Subcutaneous abdominal adipose tissue (tissue), 5 donors: ENCODE measurements around the gene CTSD.

ENCODE experiments used
- H3K27ac ChIP-seq: one replicate; pipeline ENCODE4 v1.7.0; 2013; ENCODE audit warnings: low read depth, mild to moderate bottlenecking, inconsistent platforms, low read length, moderate library complexity
- H3K27me3 ChIP-seq, 5 donors: one replicate each; pipeline ENCODE4 v1.7.0; 2013; ENCODE audit warnings: low read length in 5 of 5, inconsistent platforms in 1 of 5; ENCODE audit not compliant: control insufficient read depth in 5 of 5, insufficient read depth in 4 of 5
- H3K36me3 ChIP-seq, 5 donors: one replicate each; pipeline ENCODE4 v1.7.0; 2013; ENCODE audit warnings: low read length in 5 of 5; ENCODE audit not compliant: control insufficient read depth in 5 of 5, insufficient read depth in 5 of 5
- H3K4me1 ChIP-seq, 5 donors: one replicate each; pipeline ENCODE4 v1.7.0; 2013; ENCODE audit warnings: low read length in 5 of 5, mild to moderate bottlenecking in 3 of 5, moderate library complexity in 1 of 5; ENCODE audit not compliant: control insufficient read depth in 5 of 5, insufficient read depth in 5 of 5
- H3K4me3 ChIP-seq, 5 donors: one replicate each; pipeline ENCODE4 v1.7.0; 2013; ENCODE audit warnings: low read length in 5 of 5, low read depth in 1 of 5
- H3K9ac ChIP-seq, 5 donors: one replicate each; pipeline ENCODE4 v1.7.0; 2013; ENCODE audit warnings: low read length in 5 of 5, mild to moderate bottlenecking in 4 of 5, moderate library complexity in 3 of 5
- H3K9me3 ChIP-seq, 5 donors: one replicate each; pipeline ENCODE4 v1.7.0; 2013; ENCODE audit warnings: low read length in 5 of 5; ENCODE audit not compliant: control insufficient read depth in 5 of 5
- donor health status: healthy.
- donor health status: healthy.
- donor health status: healthy.
- donor health status: healthy.
- donor health status: healthy.

Gene CTSD

GRCh38 chr11:1750840-1751530 is 12.7 kb downstream of the CTSD start:
- no peak overlapping the region for H3K27ac ChIP-seq
- peaks cover 4 to 10% (median 6%) of the 10 kb centered on the region in 5 donors for H3K27me3 ChIP-seq
- peak overlapping the region in 2 of 5 donors; percentile 23 to 56 for H3K9ac ChIP-seq
- H3K4me1 ChIP-seq = peaks cover 6 to 82% (median 62%) of the 10 kb centered on the region in 5 donors
- peaks cover 0 to 46% (median 40%) of the 10 kb centered on the region in 5 donors for H3K36me3 ChIP-seq
- H3K4me3 ChIP-seq = no peak overlapping the region
- peaks cover 0 to 1% (median 0%) of the 10 kb centered on the region in 5 donors for H3K9me3 ChIP-seq

GRCh38 chr11:1750481-1750839 is 13.3 kb downstream of the CTSD start, which contains the start of gene IFITM10:
IFITM10 (minus strand) TSS chr11:1750595; CDS start chr11:1750442, 153 bp downstream.
- H3K27ac ChIP-seq = no peak within 1 kb of the TSS

GRCh38 chr11:1749395-1750351 is 14.1 kb downstream of the CTSD start:
- peaks cover 4 to 10% (median 6%) of the 10 kb centered on the region in 5 donors for H3K27me3 ChIP-seq
- H3K4me3 ChIP-seq = peak overlapping the region in 2 of 5 donors; percentile 11 to 51
- H3K36me3 ChIP-seq = peaks cover 0 to 32% (median 27%) of the 10 kb centered on the region in 5 donors
- peaks cover 0 to 3% (median 0%) of the 10 kb centered on the region in 5 donors for H3K9me3 ChIP-seq
- H3K9ac ChIP-seq = no peak overlapping the region
- H3K27ac ChIP-seq = no peak overlapping the region
- H3K4me1 ChIP-seq = peaks cover 6 to 82% (median 62%) of the 10 kb centered on the region in 5 donors

More at GRCh38 chr11:1750481-1750839, 13.3 kb downstream of the CTSD start, which contains the start of gene IFITM10:
- H3K9me3 ChIP-seq = peaks cover 0 to 3% (median 0%) of the 10 kb centered on the region in 5 donors
- H3K4me1 ChIP-seq = peaks cover 5 to 82% (median 59%) of the 10 kb centered on the region in 5 donors
- peaks cover 0 to 40% (median 35%) of the 10 kb centered on the region in 5 donors for H3K36me3 ChIP-seq
- peaks cover 4 to 10% (median 6%) of the 10 kb centered on the region in 5 donors for H3K27me3 ChIP-seq
- peak within 1 kb of the TSS in 2 of 5 donors; percentile 23 to 56 for H3K9ac ChIP-seq
- peak within 1 kb of the TSS in 2 of 5 donors; percentile 11 to 51 for H3K4me3 ChIP-seq

- Histone ChIP-seq H3K4me3 (peak overlapping the region in 3 of 5 donors; percentile 31 to 51 (median 44)), H3K36me3 (peaks cover 0 to 24% (median 19%) of the 10 kb centered on the region in 5 donors), H3K9ac (peak overlapping the region in 1 of 5 donors; percentile 17), H3K4me1 (peaks cover 6 to 89% (median 68%) of the 10 kb centered on the region in 5 donors), H3K27me3 (peaks cover 4 to 10% (median 6%) of the 10 kb centered on the region in 5 donors), H3K27ac (no peak overlapping the region), H3K9me3 (peaks cover 0 to 3% (median 0%) of the 10 kb centered on the region in 5 donors)
Measured at GRCh38 chr11:1748636-1749394, 14.9 kb downstream of the CTSD start.

GRCh38 chr11:1747753-1748635 is 15.7 kb downstream of the CTSD start:
- H3K4me3 ChIP-seq = peak overlapping the region in 3 of 5 donors; percentile 31 to 51 (median 44)
- H3K9ac ChIP-seq = no peak overlapping the region
- peaks cover 0 to 3% (median 0%) of the 10 kb centered on the region in 5 donors for H3K9me3 ChIP-seq
- H3K27ac ChIP-seq = no peak overlapping the region
- peaks cover 6 to 88% (median 68%) of the 10 kb centered on the region in 5 donors for H3K4me1 ChIP-seq
- peaks cover 4 to 10% (median 6%) of the 10 kb centered on the region in 5 donors for H3K27me3 ChIP-seq
- H3K36me3 ChIP-seq = peaks cover 0 to 16% (median 10%) of the 10 kb centered on the region in 5 donors

DNA sequence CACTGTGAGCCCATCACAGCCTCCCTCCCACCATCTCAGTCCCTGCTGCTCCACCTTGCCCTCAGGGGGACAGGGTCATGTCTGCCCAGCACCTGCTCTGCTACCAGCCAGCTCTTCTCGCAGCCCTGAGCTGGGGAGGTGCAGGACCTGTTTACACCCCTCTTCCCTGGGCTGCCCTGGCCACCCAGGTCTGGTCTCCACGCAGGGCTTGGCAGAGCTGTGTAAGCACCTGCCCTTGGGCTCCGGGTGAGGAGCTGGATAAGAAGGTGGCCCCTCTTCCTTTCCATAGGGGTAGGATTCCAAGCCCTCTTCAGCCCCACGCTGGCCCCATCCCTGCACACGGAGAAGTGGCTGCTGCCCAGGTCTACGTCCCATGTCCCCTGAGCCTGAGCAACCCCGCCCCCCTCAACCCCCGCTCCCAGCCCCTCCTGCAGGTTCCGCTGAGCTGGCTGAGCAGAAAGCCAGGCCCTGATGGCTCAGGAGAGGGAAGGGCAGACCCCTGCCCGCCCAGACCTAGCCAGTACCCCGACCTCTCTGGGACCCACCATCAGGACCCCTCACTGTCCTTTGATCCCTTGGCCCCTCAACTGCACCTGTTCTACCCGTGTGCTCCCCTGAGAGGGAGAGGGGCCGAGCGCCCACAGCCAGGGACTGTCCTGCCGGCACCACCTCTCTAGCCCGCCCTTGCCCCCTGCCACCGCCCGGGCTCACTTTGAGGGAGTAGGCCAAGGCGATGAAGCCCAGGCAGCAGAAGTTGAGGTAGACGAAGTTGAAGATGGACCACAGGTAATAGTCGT is 16.6 kb downstream of the CTSD start:
- Histone ChIP-seq H3K4me1 (peaks cover 6 to 80% (median 65%) of the 10 kb centered on the region in 5 donors), H3K9ac (no peak overlapping the region), H3K36me3 (peaks cover 0 to 7% (median 3%) of the 10 kb centered on the region in 5 donors), H3K4me3 (no peak overlapping the region), H3K27ac (no peak overlapping the region), H3K9me3 (peaks cover 0 to 3% (median 0%) of the 10 kb centered on the region in 5 donors), H3K27me3 (peaks cover 4 to 10% (median 6%) of the 10 kb centered on the region in 5 donors)

- Histone ChIP-seq H3K4me3 (no peak overlapping the region), H3K9ac (no peak overlapping the region)
Measured at GRCh38 chr11:1746511-1746931, 17.2 kb downstream of the CTSD start.

GRCh38 chr11:1745701-1746320 is 17.9 kb downstream of the CTSD start:
- Histone ChIP-seq H3K27ac (no peak overlapping the region), H3K9ac (no peak overlapping the region), H3K27me3 (peaks cover 4 to 13% (median 6%) of the 10 kb centered on the region in 5 donors), H3K36me3 (peaks cover 0 to 4% (median 0%) of the 10 kb centered on the region in 5 donors), H3K4me3 (no peak overlapping the region), H3K9me3 (peaks cover 0 to 3% (median 0%) of the 10 kb centered on the region in 5 donors), H3K4me1 (peaks cover 6 to 67% (median 53%) of the 10 kb centered on the region in 5 donors)

More at GRCh38 chr11:1746511-1746931, 17.2 kb downstream of the CTSD start:
- Histone ChIP-seq H3K36me3 (peaks cover 0 to 4% (median 0%) of the 10 kb centered on the region in 5 donors), H3K9me3 (peaks cover 0 to 3% (median 0%) of the 10 kb centered on the region in 5 donors), H3K4me1 (peaks cover 6 to 74% (median 60%) of the 10 kb centered on the region in 5 donors), H3K27me3 (peaks cover 4 to 10% (median 6%) of the 10 kb centered on the region in 5 donors), H3K27ac (no peak overlapping the region)
